Left lung (tissue), 10 donors: ENCODE data around the gene HNRNPK. TPM values are rescaled to one million over a fixed set of nuclear protein-coding genes. Genes with fewer than 3 reads are reported as not detected.
A peak's percentile ranks its signal among the peaks of the same experiment; 100 is the strongest.

Experiments used
- ATAC-seq: fragments of 200-7000 bp; cut with Tn5 transposase; one replicate; pipeline ENCODE4 v1.9.1; 2020; ENCODE audit warnings: moderate library complexity
- DNase-seq, 4 donors: peaks; one replicate each; pipeline ENCODE4 v3.0.0-alpha.2; 2013 to 2020
- H3K27ac ChIP-seq, 2 donors: fragments of 200-600 bp; sonication (generic) in 1 of 2; one replicate each; pipeline versions ENCODE4 v1.5.0 to v1.8.0; 2020 to 2021
- H3K27me3 ChIP-seq, 2 donors: fragments of 200-600 bp; sonication (generic) in 1 of 2; one replicate each; pipeline versions ENCODE4 v1.5.0 to v1.8.0; 2020 to 2021
- H3K36me3 ChIP-seq, 2 donors: fragments of 200-600 bp; sonication (generic) in 1 of 2; one replicate each; pipeline versions ENCODE4 v1.5.0 to v1.8.0; 2020 to 2021
- H3K4me1 ChIP-seq, 2 donors: fragments of 200-600 bp; one replicate each; pipeline ENCODE4 v1.8.0; 2021
- H3K4me3 ChIP-seq, 2 donors: fragments of 200-600 bp; sonication (generic) in 1 of 2; one replicate each; pipeline versions ENCODE4 v1.5.0 to v1.8.0; 2020 to 2021; ENCODE audit warnings: mild to moderate bottlenecking in 1 of 2
- H3K9me3 ChIP-seq, 2 donors: fragments of 200-600 bp; sonication (generic) in 1 of 2; one replicate each; pipeline versions ENCODE4 v1.5.0 to v1.8.0; 2020 to 2021
- intact Hi-C, 2 donors: fragments of 100-400 bp; cut with DNase I; formaldehyde crosslinking; loops; one replicate each; pipeline versions ENCODE4 v1.11.2 to v1.14.2; 2022
- polyA plus RNA-seq, 6 donors: library from polyadenylated mRNA; unstranded; fragments of 120-200 nt; gene quantifications; one replicate each; pipeline ENCODE4 v1.2.1, GENCODE V29; 2013; ENCODE audit not compliant: insufficient read length in 6 of 6
- total RNA-seq, 2 donors: library from RNA; stranded (reverse); fragmentation: NEBNext Ultra II Directional; extraction: Animal tissue kit (Norgen Biotek cat#: 25700); gene quantifications; one replicate each; pipeline ENCODE4 v1.2.1, GENCODE V29; 2021
- TF ChIP-seq, protein P1 (sequence below), 2 donors: fragments of 200-600 bp; sonication (generic) in 1 of 2; IDR thresholded peaks; one replicate each; pipeline versions ENCODE4 v1.5.0 to v1.8.0; 2021; ENCODE audit warnings: antibody characterized with exemption in 2 of 2
- donor health status: DM: no; HTN: yes; CAD: no.
- donor health status: DM: no; HTN: no; CAD: no.

HNRNPK gene
- total and polyA plus RNA-seq, 8 donors: 382 to 897 (median 832) TPM

DNA sequence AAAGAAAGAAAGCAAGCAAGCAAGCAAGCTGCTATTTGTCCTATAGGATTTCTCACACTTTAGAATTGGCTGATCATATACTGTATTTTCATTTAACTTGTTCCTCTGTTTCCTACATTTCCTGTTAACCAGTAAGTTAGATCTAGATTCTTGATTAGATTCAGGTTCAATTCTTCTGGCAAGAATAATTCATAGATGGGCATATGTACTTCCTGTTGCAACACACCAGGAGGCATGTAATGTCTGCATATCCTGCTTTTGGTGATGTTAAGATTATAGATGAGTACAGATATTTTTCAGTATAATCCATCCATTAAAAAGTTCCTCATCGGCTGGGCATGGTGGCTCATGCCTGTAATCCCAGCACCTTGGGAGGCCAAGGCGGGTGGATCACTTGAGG, 48.0 kb downstream of the HNRNPK start:
- intact Hi-C loops: no loop called here
- H3K27ac ChIP-seq: no peak overlapping the region
- TF ChIP-seq, protein P1, sequence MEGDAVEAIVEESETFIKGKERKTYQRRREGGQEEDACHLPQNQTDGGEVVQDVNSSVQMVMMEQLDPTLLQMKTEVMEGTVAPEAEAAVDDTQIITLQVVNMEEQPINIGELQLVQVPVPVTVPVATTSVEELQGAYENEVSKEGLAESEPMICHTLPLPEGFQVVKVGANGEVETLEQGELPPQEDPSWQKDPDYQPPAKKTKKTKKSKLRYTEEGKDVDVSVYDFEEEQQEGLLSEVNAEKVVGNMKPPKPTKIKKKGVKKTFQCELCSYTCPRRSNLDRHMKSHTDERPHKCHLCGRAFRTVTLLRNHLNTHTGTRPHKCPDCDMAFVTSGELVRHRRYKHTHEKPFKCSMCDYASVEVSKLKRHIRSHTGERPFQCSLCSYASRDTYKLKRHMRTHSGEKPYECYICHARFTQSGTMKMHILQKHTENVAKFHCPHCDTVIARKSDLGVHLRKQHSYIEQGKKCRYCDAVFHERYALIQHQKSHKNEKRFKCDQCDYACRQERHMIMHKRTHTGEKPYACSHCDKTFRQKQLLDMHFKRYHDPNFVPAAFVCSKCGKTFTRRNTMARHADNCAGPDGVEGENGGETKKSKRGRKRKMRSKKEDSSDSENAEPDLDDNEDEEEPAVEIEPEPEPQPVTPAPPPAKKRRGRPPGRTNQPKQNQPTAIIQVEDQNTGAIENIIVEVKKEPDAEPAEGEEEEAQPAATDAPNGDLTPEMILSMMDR (IDR thresholded peaks at IDR 0.05): no peak

DNA sequence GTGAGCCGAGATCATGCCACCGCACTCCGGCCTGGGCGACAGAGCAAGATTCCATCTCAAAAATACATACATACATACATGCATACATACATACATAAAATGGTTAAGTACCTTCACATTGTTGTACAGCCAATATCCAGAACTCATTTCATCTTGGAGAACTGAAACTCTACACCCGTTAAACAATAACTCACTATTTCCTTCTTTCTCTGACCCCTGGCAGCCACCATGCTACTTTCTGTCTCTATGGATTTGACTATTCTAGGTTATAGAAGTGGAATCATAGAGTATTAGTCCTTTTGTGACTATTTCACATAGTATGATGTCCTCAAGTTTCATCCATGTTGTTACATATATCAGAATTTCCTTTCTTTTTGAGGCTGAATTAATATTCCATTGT, 49.1 kb downstream of the HNRNPK start:
- TF ChIP-seq, protein P1 (IDR thresholded peaks at IDR 0.05): no peak
- Histone ChIP-seq H3K9me3 (no peaks in the 10 kb centered on the region), H3K27me3 (no peaks in the 10 kb centered on the region), H3K36me3 (no peaks in the 10 kb centered on the region), H3K27ac (no peak overlapping the region), H3K4me3 (no peak overlapping the region), H3K4me1 (peaks cover 9 to 35% of the 10 kb centered on the region in 2 donors)
- ATAC-seq (no peak), DNase-seq (no peak)
- intact Hi-C loops: no loop called here

More for the DNA sequence above, 48.0 kb downstream of the HNRNPK start:
- peaks cover 9 to 35% of the 10 kb centered on the region in 2 donors for H3K4me1 ChIP-seq
- no peaks in the 10 kb centered on the region for H3K9me3 ChIP-seq
- ATAC-seq: no peak
- no peak for DNase-seq
- no peaks in the 10 kb centered on the region for H3K36me3 ChIP-seq
- no peak overlapping the region for H3K4me3 ChIP-seq
- H3K27me3 ChIP-seq: no peaks in the 10 kb centered on the region

DNA sequence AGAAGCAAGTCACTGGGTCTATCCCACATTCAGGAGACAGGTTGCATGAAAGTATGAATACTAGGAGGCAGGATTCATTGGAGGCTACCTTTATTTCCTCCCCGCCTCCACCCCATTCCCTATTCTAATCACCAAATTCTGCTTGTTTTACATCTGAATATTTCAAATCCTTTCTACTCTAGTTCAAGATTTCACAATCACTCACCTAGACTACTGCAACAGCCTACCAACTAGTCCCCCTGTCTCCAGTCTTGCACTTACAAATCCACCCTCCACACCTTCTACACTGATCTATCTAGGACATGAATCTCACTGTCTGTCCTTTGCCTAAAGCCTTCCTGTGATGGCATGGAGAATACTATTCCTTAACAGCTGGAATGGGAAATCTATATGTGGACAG, 52.4 kb downstream of the HNRNPK start:
- no peaks in the 10 kb centered on the region for H3K36me3 ChIP-seq
- no peaks in the 10 kb centered on the region for H3K9me3 ChIP-seq
- H3K27me3 ChIP-seq: no peaks in the 10 kb centered on the region
- H3K4me3 ChIP-seq: no peak overlapping the region
- TF ChIP-seq, protein P1 (IDR thresholded peaks at IDR 0.05): no peak
- no peak for DNase-seq
- H3K27ac ChIP-seq: no peak overlapping the region
- no peak for ATAC-seq
- intact Hi-C loops: no loop called here
- H3K4me1 ChIP-seq: peaks cover 0 to 6% of the 10 kb centered on the region in 2 donors

DNA sequence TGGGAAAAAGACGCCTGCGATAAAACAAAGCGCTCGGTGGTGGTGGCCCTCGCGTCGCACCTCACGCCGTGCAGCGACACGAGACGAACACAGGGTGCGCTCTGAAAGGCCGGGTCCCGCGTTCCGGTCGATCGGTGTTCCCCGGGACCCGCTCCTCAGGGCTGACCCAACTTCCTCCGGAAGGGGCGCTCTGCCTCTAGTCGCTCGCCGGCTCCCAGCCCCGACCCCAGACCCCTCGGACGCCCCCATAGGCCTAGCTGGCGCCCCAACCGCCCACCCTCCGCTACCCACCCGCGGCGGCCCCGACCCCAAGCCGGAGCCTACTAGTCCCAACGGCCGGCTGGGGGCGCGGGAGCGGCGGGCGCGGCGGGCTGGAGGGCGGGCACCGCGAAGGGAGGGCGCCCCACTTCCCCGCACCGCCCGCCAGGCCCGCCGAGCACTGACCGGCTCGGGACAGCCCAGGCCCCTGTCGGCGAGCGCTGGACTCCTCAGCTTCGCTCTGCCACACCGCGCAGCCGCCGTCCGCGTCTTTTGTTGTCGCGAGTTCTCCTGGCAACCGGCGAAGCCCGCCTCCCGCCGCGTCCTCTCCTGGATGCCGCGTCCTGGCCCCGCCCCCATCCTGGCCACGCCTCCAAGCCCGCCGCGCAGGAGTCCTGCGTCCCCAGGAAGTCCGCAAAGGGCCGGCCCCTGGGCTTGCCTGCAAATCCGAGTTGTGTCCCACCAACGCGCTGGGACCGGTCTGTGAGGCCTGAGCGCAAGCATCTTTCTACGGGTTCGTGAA, 58.9 kb downstream of the HNRNPK start, which contains the start of gene KIF27:
KIF27 (minus strand) TSS at position 506 of the 781 bp plus-strand sequence. CDS start 5,841 bp downstream, outside the sequence.
- Histone ChIP-seq H3K36me3 (no peaks in the 10 kb centered on the region), H3K27ac (peak within 1 kb of the TSS; percentile 93 to 97), H3K4me3 (peak within 1 kb of the TSS; percentile 69 to 72), H3K9me3 (no peaks in the 10 kb centered on the region), H3K4me1 (peaks cover 0 to 14% of the 10 kb centered on the region in 2 donors), H3K27me3 (no peaks in the 10 kb centered on the region)
- TF ChIP-seq, protein P1 (IDR thresholded peaks at IDR 0.05): peak; percentile 23 to 61
- intact Hi-C loops: no loop called here
- ATAC-seq: peak; percentile 98
- DNase-seq: peak; percentile 97 to 100 (median 99)

DNA sequence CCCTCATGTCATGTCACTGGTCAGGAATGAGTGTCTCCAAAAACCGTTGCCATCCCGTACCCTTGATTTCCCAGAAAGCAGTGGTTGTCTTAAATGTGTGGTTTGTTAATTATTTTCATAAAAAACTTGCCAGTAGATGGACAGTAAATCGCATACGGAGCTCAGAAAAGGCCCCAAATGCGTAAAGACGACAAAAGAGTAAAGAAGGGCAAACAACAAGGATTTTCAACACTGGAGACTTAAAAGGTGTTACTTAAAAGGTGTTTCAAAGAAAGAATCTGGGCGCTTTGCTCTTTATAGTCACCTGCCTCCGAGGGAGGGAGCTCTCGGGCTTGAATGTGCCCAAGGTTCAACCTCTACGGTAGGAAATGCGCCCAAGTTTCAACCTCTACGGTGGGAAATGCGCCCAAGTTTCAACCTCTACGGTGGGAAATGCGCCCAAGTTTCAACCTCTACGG, 59.5 kb downstream of the HNRNPK start:
- ATAC-seq (peak; percentile 69), DNase-seq (peak in 1 of 4 donors; percentile 52)
- intact Hi-C loops: no loop called here
- Histone ChIP-seq H3K4me3 (peak overlapping the region; percentile 69 to 72), H3K9me3 (no peaks in the 10 kb centered on the region), H3K27ac (peak overlapping the region; percentile 93 to 97), H3K27me3 (no peaks in the 10 kb centered on the region), H3K4me1 (peaks cover 0 to 14% of the 10 kb centered on the region in 2 donors), H3K36me3 (no peaks in the 10 kb centered on the region)
- TF ChIP-seq, protein P1 (IDR thresholded peaks at IDR 0.05): no peak
